H1 (cell line): ENCODE measurements around the gene TGM4. TPM values are rescaled to one million over a fixed set of nuclear protein-coding genes. Genes with fewer than 3 reads are reported as not detected.

Experiments used
- CTCF ChIA-PET: fragments of 300-600 bp; sonication (Branson Sonifier 250); formaldehyde crosslinking; loops from one replicate; lab custom pipeline; 2021; ENCODE audit not compliant: partially characterized antibody; lab: Charles Lee
- POLR2A ChIA-PET: fragments of 300-600 bp; sonication (Branson Sonifier 250); formaldehyde crosslinking; loops from one replicate; lab custom pipeline; 2021; ENCODE audit warnings: inconsistent platforms; ENCODE audit not compliant: partially characterized antibody; lab: Charles Lee
- DNase-seq, 2 experiments: peaks; one replicate each; pipeline versions ENCODE4 v3.0.0 to v3.0.0-alpha.2; 2010 to 2022; ENCODE audit warnings: low spot score in 2 of 2, low read depth in 1 of 2, mixed read lengths in 1 of 2
- FAIRE-seq: peaks from 2 replicates; lab custom pipeline; 2011; peaks lifted over from hg19 to GRCh38; lab: Jason Lieb, UNC
- H2AFZ ChIP-seq: 2 replicates; pipeline ENCODE4 v1.8.1; 2012; ENCODE audit warnings: low read length, inconsistent platforms
- H2AK5ac ChIP-seq: 2 replicates; pipeline ENCODE4 v1.6.1; 2013; ENCODE audit warnings: low read depth, low read length
- H2BK120ac ChIP-seq: replicated peaks from 2 replicates; pipeline ENCODE3; 2013; ENCODE audit warnings: low read depth, low read length, inconsistent platforms
- H2BK12ac ChIP-seq: 2 replicates; pipeline ENCODE4 v1.6.1; 2013; ENCODE audit warnings: low read depth, low read length
- H2BK15ac ChIP-seq: 2 replicates; pipeline ENCODE4 v1.6.1; 2013; ENCODE audit warnings: low read length
- H2BK20ac ChIP-seq: 2 replicates; pipeline ENCODE4 v1.6.1; 2013; ENCODE audit warnings: low read length
- H2BK5ac ChIP-seq: 2 replicates; pipeline ENCODE4 v1.6.1; 2013; ENCODE audit warnings: low read depth, low read length
- H3K14ac ChIP-seq: 2 replicates; pipeline ENCODE4 v1.6.1; 2013; ENCODE audit warnings: inconsistent platforms; ENCODE audit not compliant: insufficient read length
- H3K18ac ChIP-seq: 2 replicates; pipeline ENCODE4 v1.6.1; 2013; ENCODE audit warnings: low read length; ENCODE audit errors: extremely low read depth
- H3K23ac ChIP-seq: 2 replicates; pipeline ENCODE4 v1.6.1; 2013; ENCODE audit warnings: inconsistent platforms; ENCODE audit not compliant: insufficient read length
- H3K23me2 ChIP-seq: 2 replicates; pipeline ENCODE4 v1.6.1; 2013; ENCODE audit warnings: low read depth, low read length
- H3K27ac ChIP-seq: 2 replicates; pipeline ENCODE4 v1.6.1; 2011; ENCODE audit warnings: low read depth, low read length, inconsistent platforms
- H3K27me3 ChIP-seq, 4 experiments: replicated peaks in 1 of 4; 1 replicate in 1 of 4; 2 replicates in 3 of 4; pipeline versions ENCODE4 v1.6.1 to v1.8.1; 2011 to 2013; ENCODE audit warnings: low read length in 3 of 4, mild to moderate bottlenecking in 3 of 4, inconsistent platforms in 2 of 4, mixed read lengths in 2 of 4, moderate library complexity in 1 of 4; ENCODE audit not compliant: control insufficient read depth in 3 of 4, insufficient read depth in 3 of 4; ENCODE audit errors: extremely low read depth in 1 of 4
- H3K36me3 ChIP-seq, 4 experiments: 2 replicates each; pipeline versions ENCODE4 v1.6.1 to v1.8.1; 2011 to 2013; ENCODE audit warnings: mild to moderate bottlenecking in 4 of 4, low read length in 3 of 4, moderate library complexity in 2 of 4, control low read depth in 1 of 4, inconsistent platforms in 1 of 4; ENCODE audit not compliant: insufficient read depth in 4 of 4, control insufficient read depth in 2 of 4
- H3K4ac ChIP-seq: replicated peaks from 2 replicates; pipeline ENCODE3; 2013; ENCODE audit warnings: low read length, low read depth, mixed read lengths, inconsistent platforms; ENCODE audit not compliant: insufficient read length
- H3K4me1 ChIP-seq, 4 experiments: replicated peaks in 1 of 4; 1 replicate in 1 of 4; 2 replicates in 3 of 4; pipeline versions ENCODE4 v1.6.1 to v1.8.1; 2011 to 2013; ENCODE audit warnings: low read length in 3 of 4, inconsistent platforms in 2 of 4, mixed read lengths in 1 of 4; ENCODE audit not compliant: insufficient read depth in 4 of 4, control insufficient read depth in 3 of 4
- H3K4me2 ChIP-seq, 2 experiments: 2 replicates each; pipeline versions ENCODE4 v1.6.1 to v1.8.1; 2011 to 2013; ENCODE audit warnings: low read depth in 2 of 2, low read length in 2 of 2, control low read depth in 1 of 2, inconsistent platforms in 1 of 2, mild to moderate bottlenecking in 1 of 2; ENCODE audit not compliant: insufficient read depth in 1 of 2
- H3K4me3 ChIP-seq, 4 experiments: fragments of 200-600, 300-600 bp in 1 of 4; sonication (generic), shearing (Covaris generic), sonication (Bioruptor Twin) in 1 of 4; 2 replicates each; pipeline versions ENCODE4 v1.5.1 to v1.8.1; 2011 to 2016; ENCODE audit warnings: low read length in 4 of 4, low read depth in 3 of 4, control low read depth in 2 of 4, inconsistent platforms in 2 of 4, mild to moderate bottlenecking in 2 of 4, mixed read lengths in 1 of 4, moderate library complexity in 1 of 4; ENCODE audit not compliant: insufficient read depth in 2 of 4; ENCODE audit errors: extremely low read depth in 1 of 4
- H3K56ac ChIP-seq: replicated peaks from 2 replicates; pipeline ENCODE3; 2013; ENCODE audit warnings: low read depth, mild to moderate bottlenecking, mixed read lengths, low read length, inconsistent platforms; ENCODE audit not compliant: insufficient read length
- H3K79me1 ChIP-seq: 2 replicates; pipeline ENCODE4 v1.6.1; 2013; ENCODE audit warnings: low read depth, low read length, control low read depth
- H3K79me2 ChIP-seq, 2 experiments: 2 replicates each; pipeline versions ENCODE4 v1.6.1 to v1.8.1; 2012 to 2013; ENCODE audit warnings: low read length in 2 of 2, mild to moderate bottlenecking in 2 of 2, inconsistent platforms in 1 of 2; ENCODE audit not compliant: insufficient read depth in 2 of 2, control insufficient read depth in 1 of 2
- H3K9ac ChIP-seq, 4 experiments: replicated peaks in 1 of 4; 1 replicate in 1 of 4; 2 replicates in 3 of 4; pipeline versions ENCODE4 v1.6.1 to v1.8.1; 2011 to 2013; ENCODE audit warnings: low read depth in 3 of 4, low read length in 3 of 4, control low read depth in 2 of 4, mild to moderate bottlenecking in 2 of 4, moderate library complexity in 2 of 4, inconsistent platforms in 1 of 4; ENCODE audit errors: extremely low read depth in 1 of 4
- H3K9me3 ChIP-seq, 2 experiments: 2 replicates each; pipeline versions ENCODE4 v1.6.1 to v1.8.1; 2012 to 2013; ENCODE audit warnings: mild to moderate bottlenecking in 2 of 2, moderate library complexity in 2 of 2, control low read depth in 1 of 2, inconsistent platforms in 1 of 2, low read depth in 1 of 2, low read length in 1 of 2, mixed read lengths in 1 of 2; ENCODE audit not compliant: insufficient read depth in 2 of 2
- H4K20me1 ChIP-seq, 2 experiments: replicated peaks in 1 of 2; 2 replicates each; pipeline versions ENCODE3 to v1.8.1; 2011 to 2013; ENCODE audit warnings: inconsistent platforms in 2 of 2, low read length in 2 of 2, mild to moderate bottlenecking in 1 of 2; ENCODE audit not compliant: insufficient read depth in 2 of 2, control insufficient read depth in 1 of 2
- H4K5ac ChIP-seq: 2 replicates; pipeline ENCODE4 v1.6.1; 2013; ENCODE audit warnings: low read length, low read depth, mixed read lengths, inconsistent platforms; ENCODE audit not compliant: insufficient read length
- H4K8ac ChIP-seq: 2 replicates; pipeline ENCODE4 v1.8.0; 2013; ENCODE audit warnings: mild to moderate bottlenecking, moderate library complexity, low read length, inconsistent platforms; ENCODE audit not compliant: insufficient read depth; ENCODE audit errors: extremely low read depth
- H4K91ac ChIP-seq: replicated peaks from 2 replicates; pipeline ENCODE3; 2013; ENCODE audit warnings: low read length, mixed read lengths, inconsistent platforms; ENCODE audit not compliant: insufficient read length
- ATF3 ChIP-seq: IDR thresholded peaks from 2 replicates; pipeline ENCODE4 v1.6.1; 2011; ENCODE audit warnings: low read depth, mild to moderate bottlenecking, low read length; ENCODE audit not compliant: insufficient read depth
- BACH1 ChIP-seq: IDR thresholded peaks from 2 replicates; pipeline ENCODE4 v1.6.1; 2012; ENCODE audit warnings: low read length, improper control_type of control experiment
- CBX5 ChIP-seq: fragments of 300-800, 300-1000 bp; sonication (generic); IDR thresholded peaks from 2 replicates; pipeline ENCODE4 v1.7.1; 2016; ENCODE audit warnings: antibody characterized with exemption, low read length, low read depth
- EGR1 ChIP-seq: IDR thresholded peaks from 2 replicates; pipeline ENCODE4 v1.6.1; 2011; ENCODE audit warnings: low read depth, low read length, borderline replicate concordance
- KDM1A ChIP-seq: fragments of 200-600, 300-600 bp; sonication (generic); IDR thresholded peaks from 2 replicates; pipeline ENCODE4 v1.7.1; 2016; ENCODE audit warnings: mild to moderate bottlenecking, low read length, borderline replicate concordance
- POU5F1 ChIP-seq: IDR thresholded peaks from 2 replicates; pipeline ENCODE4 v1.6.1; 2011; ENCODE audit warnings: low read depth, mild to moderate bottlenecking, low read length, moderate library complexity
- RBBP5 ChIP-seq: IDR thresholded peaks from 2 replicates; pipeline ENCODE4 v1.7.1; 2012; ENCODE audit warnings: low read depth, mild to moderate bottlenecking, inconsistent platforms, low read length, moderate library complexity, borderline replicate concordance
- SIRT6 ChIP-seq: IDR thresholded peaks from one replicate; pipeline ENCODE4 v1.7.1; 2012; ENCODE audit warnings: low read length, inconsistent platforms
- SIX5 ChIP-seq: IDR thresholded peaks from 2 replicates; pipeline ENCODE4 v1.6.1; 2011; ENCODE audit warnings: mild to moderate bottlenecking, low read depth, low read length
- TEAD4 ChIP-seq: IDR thresholded peaks from 2 replicates; pipeline ENCODE4 v1.6.1; 2012; ENCODE audit warnings: low read depth, low read length, inconsistent platforms, mixed read lengths
- WGBS, 2 experiments: shearing (Covaris generic) in 1 of 2; methylation state at CpG; one replicate each; pipeline versions ENCODE4 v1.1.6 to v1.1.7; 2013 to 2015; ENCODE audit warnings: low lambda C conversion rate in 2 of 2, mixed read lengths in 2 of 2, inconsistent platforms in 1 of 2, low coverage in 1 of 2, missing lambda C conversion rate in 1 of 2; ENCODE audit not compliant: insufficient replicate concordance in 2 of 2, insufficient coverage in 1 of 2, insufficient read length in 1 of 2; ENCODE audit errors: extremely low coverage in 1 of 2, missing lambda C conversion rate in 1 of 2; 5-methylcytosine and 5-hydroxymethylcytosine counted together
- polyA plus RNA-seq, 7 experiments: library from polyadenylated mRNA; depleted of rRNA in 3 of 7; stranded (reverse) in 5 of 7; unstranded in 2 of 7; fragments of >200 nt in 5 of 7; fragments of 200-250 nt in 2 of 7; gene quantifications; 1 replicate in 5 of 7; 2 replicates in 1 of 7; 4 replicates in 1 of 7; pipeline versions ENCODE4 v1.2.1 to v1.2.3, GENCODE V29; 2011 to 2013; ENCODE audit warnings: missing spikeins in 2 of 7, mixed read lengths in 2 of 7
- total RNA-seq: library from RNA; stranded (reverse); fragmentation: NEBNext Ultra II Directional; extraction: Animal tissue kit (Norgen Biotek cat#: 25700); gene quantifications from 2 replicates; pipeline ENCODE4 v1.2.1, GENCODE V29; 2021
- TF ChIP-seq, protein P1 (sequence below): IDR thresholded peaks from 2 replicates; pipeline ENCODE4 v1.6.1; 2011; ENCODE audit warnings: low read length, improper control_type of control experiment

TGM4 gene
- total and polyA plus RNA-seq, 2 of the 8 experiments (the other 6 are each of a cell fraction or from before 2014, with no cell fraction given), result 0.02 TPM; not detected in 1

- Histone ChIP-seq H3K4me3 (no peak overlapping the region), H2BK12ac (no peak overlapping the region), H2AK5ac (no peak overlapping the region), H2BK20ac (no peak overlapping the region), H3K9me3 (no peaks in the 10 kb centered on the region), H4K91ac (no peak overlapping the region), H3K27ac (no peak overlapping the region), H3K56ac (no peak overlapping the region), H3K79me2 (peaks cover 4 to 30% of the 10 kb centered on the region in 2 experiments; a peak in 2 of 4 replicates), H2BK5ac (no peak overlapping the region), H4K20me1 (peaks cover 6 to 8% of the 10 kb centered on the region in 2 experiments), H4K8ac (no peak overlapping the region; the same call in 1 of the 2 replicates), H3K79me1 (peaks cover 10% of the 10 kb centered on the region), H3K9ac (no peak overlapping the region), H3K4ac (no peak overlapping the region), H3K4me1 (no peaks in the 10 kb centered on the region), H3K36me3 (peaks cover 0 to 4% (median 1%) of the 10 kb centered on the region in 4 experiments; a peak in 2 of 8 replicates), H2BK15ac (no peak overlapping the region), H3K4me2 (no peak overlapping the region), H3K23ac (no peak overlapping the region), H3K18ac (no peak overlapping the region), H3K23me2 (no peaks in the 10 kb centered on the region), H3K27me3 (peaks cover 0 to 1% (median 0%) of the 10 kb centered on the region in 4 experiments; a peak in 1 of 7 replicates), H4K5ac (no peak overlapping the region), H2AFZ (no peak overlapping the region), H3K14ac (no peak overlapping the region), H2BK120ac (no peak overlapping the region)
- no peak for FAIRE-seq
- 88% methylated on average over 1 of the region's 1 CpG; no CpG with 5 or more reads in 1 of the 2 experiments for WGBS, 2 experiments
- DNase-seq, result no peak
- ChIA-PET POLR2A (interaction anchor here (0.5 kb wide), 1 partner anchor 12 kb away, joined by 3 read pairs; no protein-coding TSS in a partner anchor), CTCF (interaction anchor here (0.6 to 1.5 kb wide), 5 partner anchors 10 to 41 kb away, joined by 3 to 5 read pairs (median 4); no protein-coding TSS in a partner anchor)
- no peak for TF ChIP-seq SIX5
- no peak for TF ChIP-seq TEAD4
- TF ChIP-seq RBBP5, result no peak
- TF ChIP-seq BACH1, result no peak
- no peak for TF ChIP-seq ATF3
- TF ChIP-seq, protein P1, sequence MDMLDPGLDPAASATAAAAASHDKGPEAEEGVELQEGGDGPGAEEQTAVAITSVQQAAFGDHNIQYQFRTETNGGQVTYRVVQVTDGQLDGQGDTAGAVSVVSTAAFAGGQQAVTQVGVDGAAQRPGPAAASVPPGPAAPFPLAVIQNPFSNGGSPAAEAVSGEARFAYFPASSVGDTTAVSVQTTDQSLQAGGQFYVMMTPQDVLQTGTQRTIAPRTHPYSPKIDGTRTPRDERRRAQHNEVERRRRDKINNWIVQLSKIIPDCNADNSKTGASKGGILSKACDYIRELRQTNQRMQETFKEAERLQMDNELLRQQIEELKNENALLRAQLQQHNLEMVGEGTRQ, result no peak
- TF ChIP-seq KDM1A, result no peak
- no peak for TF ChIP-seq POU5F1
- TF ChIP-seq SIRT6, result no peak
- TF ChIP-seq EGR1, result no peak
- no peak for TF ChIP-seq CBX5
Observed at GRCh38 chr3:44955917-44956316, 81.5 kb downstream of the TGM4 start.
